Ovary (tissue), 3 donors: ENCODE measurements around the gene ATRNL1.

Source experiments
- CTCF ChIP-seq, 3 donors: fragments of 450-650 bp in 2 of 3; fragments of 200-600 bp in 1 of 3; IDR thresholded peaks; one replicate each; pipeline versions ENCODE4 v1.5.1 to v1.8.0; 2016 to 2022; ENCODE audit warnings: antibody characterized with exemption in 3 of 3, mild to moderate bottlenecking in 1 of 3
- POLR2A ChIP-seq: fragments of 450-650 bp; IDR thresholded peaks from one replicate; pipeline ENCODE4 v1.6.1; 2017; ENCODE audit warnings: antibody characterized with exemption, mild to moderate bottlenecking, moderate library complexity
- donor health status: DM: no; HTN: no; CAD: no.

- TF ChIP-seq CTCF (IDR thresholded peaks at IDR 0.05): no peak
- no peak for TF ChIP-seq POLR2A
Observed at GRCh38 chr10:115818012-115818411, 724.8 kb downstream of the ATRNL1 start.
